Left lung (tissue), 10 donors: ENCODE results near the gene ZNF445. TPM values are rescaled to one million over a fixed set of nuclear protein-coding genes. Genes with fewer than 3 reads are reported as not detected.

ENCODE experiments used
- ATAC-seq: fragments of 200-7000 bp; cut with Tn5 transposase; one replicate; pipeline ENCODE4 v1.9.1; 2020; ENCODE audit warnings: moderate library complexity
- DNase-seq, 4 donors: peaks; one replicate each; pipeline ENCODE4 v3.0.0-alpha.2; 2013 to 2020
- H3K27ac ChIP-seq, 2 donors: fragments of 200-600 bp; sonication (generic) in 1 of 2; one replicate each; pipeline versions ENCODE4 v1.5.0 to v1.8.0; 2020 to 2021
- H3K27me3 ChIP-seq, 2 donors: fragments of 200-600 bp; sonication (generic) in 1 of 2; one replicate each; pipeline versions ENCODE4 v1.5.0 to v1.8.0; 2020 to 2021
- H3K36me3 ChIP-seq, 2 donors: fragments of 200-600 bp; sonication (generic) in 1 of 2; one replicate each; pipeline versions ENCODE4 v1.5.0 to v1.8.0; 2020 to 2021
- H3K4me1 ChIP-seq, 2 donors: fragments of 200-600 bp; one replicate each; pipeline ENCODE4 v1.8.0; 2021
- H3K4me3 ChIP-seq, 2 donors: fragments of 200-600 bp; sonication (generic) in 1 of 2; one replicate each; pipeline versions ENCODE4 v1.5.0 to v1.8.0; 2020 to 2021; ENCODE audit warnings: mild to moderate bottlenecking in 1 of 2
- H3K9me3 ChIP-seq, 2 donors: fragments of 200-600 bp; sonication (generic) in 1 of 2; one replicate each; pipeline versions ENCODE4 v1.5.0 to v1.8.0; 2020 to 2021
- intact Hi-C, 2 donors: fragments of 100-400 bp; cut with DNase I; formaldehyde crosslinking; loops; one replicate each; pipeline versions ENCODE4 v1.11.2 to v1.14.2; 2022
- polyA plus RNA-seq, 6 donors: library from polyadenylated mRNA; unstranded; fragments of 120-200 nt; gene quantifications; one replicate each; pipeline ENCODE4 v1.2.1, GENCODE V29; 2013; ENCODE audit not compliant: insufficient read length in 6 of 6
- total RNA-seq, 2 donors: library from RNA; stranded (reverse); fragmentation: NEBNext Ultra II Directional; extraction: Animal tissue kit (Norgen Biotek cat#: 25700); gene quantifications; one replicate each; pipeline ENCODE4 v1.2.1, GENCODE V29; 2021
- TF ChIP-seq, protein P1 (sequence below), 2 donors: fragments of 200-600 bp; sonication (generic) in 1 of 2; IDR thresholded peaks; one replicate each; pipeline versions ENCODE4 v1.5.0 to v1.8.0; 2021; ENCODE audit warnings: antibody characterized with exemption in 2 of 2
- donor health status: DM: no; HTN: yes; CAD: no.
- donor health status: DM: no; HTN: no; CAD: no.

Gene ZNF445
- total and polyA plus RNA-seq, 8 donors, result 18.1 to 33.5 (median 27.8) TPM

GRCh38 chr3:44395714-44396113, 81.8 kb downstream of the ZNF445 start:
- TF ChIP-seq, protein P1, sequence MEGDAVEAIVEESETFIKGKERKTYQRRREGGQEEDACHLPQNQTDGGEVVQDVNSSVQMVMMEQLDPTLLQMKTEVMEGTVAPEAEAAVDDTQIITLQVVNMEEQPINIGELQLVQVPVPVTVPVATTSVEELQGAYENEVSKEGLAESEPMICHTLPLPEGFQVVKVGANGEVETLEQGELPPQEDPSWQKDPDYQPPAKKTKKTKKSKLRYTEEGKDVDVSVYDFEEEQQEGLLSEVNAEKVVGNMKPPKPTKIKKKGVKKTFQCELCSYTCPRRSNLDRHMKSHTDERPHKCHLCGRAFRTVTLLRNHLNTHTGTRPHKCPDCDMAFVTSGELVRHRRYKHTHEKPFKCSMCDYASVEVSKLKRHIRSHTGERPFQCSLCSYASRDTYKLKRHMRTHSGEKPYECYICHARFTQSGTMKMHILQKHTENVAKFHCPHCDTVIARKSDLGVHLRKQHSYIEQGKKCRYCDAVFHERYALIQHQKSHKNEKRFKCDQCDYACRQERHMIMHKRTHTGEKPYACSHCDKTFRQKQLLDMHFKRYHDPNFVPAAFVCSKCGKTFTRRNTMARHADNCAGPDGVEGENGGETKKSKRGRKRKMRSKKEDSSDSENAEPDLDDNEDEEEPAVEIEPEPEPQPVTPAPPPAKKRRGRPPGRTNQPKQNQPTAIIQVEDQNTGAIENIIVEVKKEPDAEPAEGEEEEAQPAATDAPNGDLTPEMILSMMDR (IDR thresholded peaks at IDR 0.05), result no peak
- Histone ChIP-seq H3K4me3 (no peak overlapping the region), H3K4me1 (no peaks in the 10 kb centered on the region), H3K27me3 (no peaks in the 10 kb centered on the region), H3K36me3 (peaks cover 0 to 16% of the 10 kb centered on the region in 2 donors), H3K9me3 (no peaks in the 10 kb centered on the region), H3K27ac (no peak overlapping the region)
- no peak for DNase-seq
- intact Hi-C loops, result no loop called here
- ATAC-seq, result no peak

DNA sequence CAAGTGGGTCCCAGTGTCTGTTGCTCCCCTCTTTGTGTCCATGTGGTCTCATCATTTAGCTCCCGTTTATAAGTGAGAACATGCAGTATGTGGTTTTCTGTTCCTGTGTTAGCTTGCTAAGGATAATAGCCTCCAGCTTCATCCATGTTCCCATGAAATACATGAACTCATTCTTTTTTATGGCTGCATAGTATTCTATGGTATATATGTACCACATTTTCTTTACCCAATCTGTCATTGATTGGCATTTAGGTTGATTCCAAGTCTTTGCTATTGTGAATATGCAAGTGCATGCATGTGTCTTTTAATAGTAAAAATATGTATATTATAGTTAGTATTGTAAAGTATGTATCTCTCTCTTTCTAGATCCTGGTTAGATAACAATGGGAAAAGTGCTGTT, 85.0 kb downstream of the ZNF445 start:
- Histone ChIP-seq H3K36me3 (peaks cover 0 to 17% of the 10 kb centered on the region in 2 donors), H3K27me3 (no peaks in the 10 kb centered on the region), H3K4me3 (no peak overlapping the region), H3K4me1 (no peaks in the 10 kb centered on the region), H3K9me3 (peaks cover 0 to 2% of the 10 kb centered on the region in 2 donors), H3K27ac (no peak overlapping the region)
- DNase-seq (no peak), ATAC-seq (no peak)
- intact Hi-C loops, result no loop called here
- TF ChIP-seq, protein P1 (IDR thresholded peaks at IDR 0.05), result no peak

DNA sequence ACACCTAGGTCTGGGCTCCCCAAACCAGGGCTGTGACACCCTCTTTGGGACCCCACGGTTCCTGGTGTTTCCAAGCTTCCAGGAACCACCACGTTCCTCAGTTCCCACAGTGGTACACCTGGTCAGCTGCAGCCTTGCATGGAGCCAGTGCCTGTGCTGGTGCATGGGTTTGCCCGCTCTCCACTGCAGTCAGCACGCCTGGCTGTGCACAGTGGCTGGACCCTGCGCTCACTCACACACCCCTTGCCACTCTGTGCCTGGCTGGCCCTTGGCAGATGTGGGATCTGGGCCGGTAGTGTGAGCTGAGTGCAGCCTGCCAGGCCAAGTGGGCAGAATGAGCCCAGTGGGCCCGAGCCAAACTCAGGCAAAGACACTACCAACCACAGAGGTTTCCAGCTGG, 90.1 kb downstream of the ZNF445 start:
- H3K4me1 ChIP-seq, result no peaks in the 10 kb centered on the region
- H3K36me3 ChIP-seq, result peaks cover 0 to 14% of the 10 kb centered on the region in 2 donors
- DNase-seq (no peak), ATAC-seq (no peak)
- TF ChIP-seq, protein P1 (IDR thresholded peaks at IDR 0.05), result no peak
- H3K4me3 ChIP-seq, result no peak overlapping the region
- H3K27ac ChIP-seq, result no peak overlapping the region
- peaks cover 0 to 24% of the 10 kb centered on the region in 2 donors for H3K9me3 ChIP-seq
- intact Hi-C loops, result no loop called here
- H3K27me3 ChIP-seq, result no peaks in the 10 kb centered on the region

Other genes starting within 250 kb of the ZNF445 start
- gene TOPAZ1, start 235.8 kb downstream of the ZNF445 start, total RNA-seq, result not detected
- not detected for gene TOPAZ1, start 235.8 kb downstream of the ZNF445 start, polyA plus RNA-seq
- 10 to 100 TPM; 26.8 to 30.2 TPM for gene TCAIM, start 138.9 kb downstream of the ZNF445 start, total RNA-seq
- 10 to 100 TPM; 23.4 to 27.7 (median 24.7) TPM for gene TCAIM, start 138.9 kb downstream of the ZNF445 start, polyA plus RNA-seq
- gene ZKSCAN7, start 77.5 kb upstream of the ZNF445 start, total RNA-seq, result 1 to 10 TPM; 4.0 to 6.0 TPM
- 10 to 100 TPM; 15.9 to 19.1 (median 18.2) TPM for gene ZKSCAN7, start 77.5 kb upstream of the ZNF445 start, polyA plus RNA-seq
- 1 to 10 TPM; 2.8 to 4.9 TPM for gene ZNF660, start 107.3 kb upstream of the ZNF445 start, total RNA-seq
- gene ZNF660, start 107.3 kb upstream of the ZNF445 start, polyA plus RNA-seq, result 10 to 100 TPM; 15.3 to 27.9 (median 22.2) TPM
- gene ZNF197, start 147.4 kb upstream of the ZNF445 start, total RNA-seq, result 10 to 100 TPM; 13.1 to 14.1 TPM
- gene ZNF197, start 147.4 kb upstream of the ZNF445 start, polyA plus RNA-seq, result 10 to 100 TPM; 33.7 to 37.0 (median 36.6) TPM
- gene ZNF35, start 171.1 kb upstream of the ZNF445 start, total RNA-seq, result 1 to 10 TPM; 8.4 to 9.2 TPM
- 10 to 100 TPM; 10.4 to 13.3 (median 11.4) TPM for gene ZNF35, start 171.1 kb upstream of the ZNF445 start, polyA plus RNA-seq
- gene ZNF502, start 235.0 kb upstream of the ZNF445 start, total RNA-seq, result 1 to 10 TPM; 3.6 to 3.9 TPM
- 10 to 100 TPM; 11.8 to 13.6 (median 12.5) TPM for gene ZNF502, start 235.0 kb upstream of the ZNF445 start, polyA plus RNA-seq